Measurements from ENCODE around the gene VTI1A.

- TF ChIP-seq CTCF (conservative IDR thresholded peaks at IDR 0.05) (no peak), EZH2 (IDR thresholded peaks at IDR 0.05; ENCODE audit: low read depth) (no peak)
Measured at GRCh38 chr10:112832959-112833358, 385.9 kb downstream of the VTI1A start.
